Esophagus muscularis mucosa (tissue), 4 donors: ENCODE results near the gene GLB1L3. TPM values are rescaled to one million over a fixed set of nuclear protein-coding genes. Genes with fewer than 3 reads are reported as not detected.

Experiments used
- DNase-seq: peaks from one replicate; pipeline ENCODE4 v3.0.0-alpha.2; 2017; ENCODE audit errors: extremely low spot score
- H3K27ac ChIP-seq, 4 donors: fragments of 200-600 bp; sonication (generic); replicated peaks in 1 of 4; 1 replicate in 3 of 4; 2 replicates in 1 of 4; pipeline ENCODE4 v1.5.1; 2016 to 2019; ENCODE audit warnings: mild to moderate bottlenecking in 1 of 4
- H3K27me3 ChIP-seq, 4 donors: fragments of 200-600 bp; sonication (generic); one replicate each; pipeline versions ENCODE4 v1.5.1 to v1.6.0; 2016 to 2019
- H3K36me3 ChIP-seq, 4 donors: fragments of 200-600 bp; sonication (generic); one replicate each; pipeline ENCODE4 v1.5.1; 2016 to 2019
- H3K4me1 ChIP-seq, 4 donors: fragments of 200-600 bp; sonication (generic); one replicate each; pipeline ENCODE4 v1.5.1; 2016 to 2019
- H3K4me3 ChIP-seq, 4 donors: fragments of 200-600 bp; sonication (generic); 1 replicate in 2 of 4; 2 replicates in 2 of 4; pipeline ENCODE4 v1.5.1; 2016 to 2019; ENCODE audit warnings: mild to moderate bottlenecking in 4 of 4, moderate library complexity in 1 of 4
- H3K9me3 ChIP-seq, 4 donors: fragments of 200-600 bp; sonication (generic); 1 replicate in 3 of 4; 2 replicates in 1 of 4; pipeline ENCODE4 v1.5.1; 2016 to 2019
- CTCF ChIP-seq, 3 experiments: fragments of 200-600 bp in 2 of 3; fragments of 450-650 bp in 1 of 3; sonication (generic) in 2 of 3; IDR thresholded peaks; one replicate each; pipeline ENCODE4 v1.5.1; 2017 to 2019; ENCODE audit warnings: antibody characterized with exemption in 3 of 3, mild to moderate bottlenecking in 2 of 3, moderate library complexity in 1 of 3
- EP300 ChIP-seq: sonication (generic); formaldehyde crosslinking; IDR thresholded peaks from one replicate; pipeline ENCODE4 v1.6.1; 2017; ENCODE audit warnings: antibody characterized with exemption
- POLR2A ChIP-seq: fragments of 450-650 bp; IDR thresholded peaks from one replicate; pipeline ENCODE4 v1.6.1; 2017; ENCODE audit warnings: antibody characterized with exemption, moderate library complexity, mild to moderate bottlenecking, low read depth
- POLR2AphosphoS5 ChIP-seq, 2 donors: sonication (generic); formaldehyde crosslinking; IDR thresholded peaks; one replicate each; pipeline ENCODE4 v1.6.1; 2017; ENCODE audit warnings: antibody characterized with exemption in 2 of 2
- WGBS: methylation state at CpG from one replicate; pipeline ENCODE4 v1.1.5; 2018; 5-methylcytosine and 5-hydroxymethylcytosine counted together
- intact Hi-C: fragments of 100-400 bp; cut with DNase I; formaldehyde crosslinking; loops from one replicate; pipeline ENCODE4 v1.15.1; 2023
- total RNA-seq, 4 donors: library from RNA; depleted of rRNA; stranded (reverse); fragments of >200 nt; gene quantifications; one replicate each; pipeline versions ENCODE4 v1.1.0 to v1.2.1, GENCODE V29; 2016

The GLB1L3 gene, protein sequence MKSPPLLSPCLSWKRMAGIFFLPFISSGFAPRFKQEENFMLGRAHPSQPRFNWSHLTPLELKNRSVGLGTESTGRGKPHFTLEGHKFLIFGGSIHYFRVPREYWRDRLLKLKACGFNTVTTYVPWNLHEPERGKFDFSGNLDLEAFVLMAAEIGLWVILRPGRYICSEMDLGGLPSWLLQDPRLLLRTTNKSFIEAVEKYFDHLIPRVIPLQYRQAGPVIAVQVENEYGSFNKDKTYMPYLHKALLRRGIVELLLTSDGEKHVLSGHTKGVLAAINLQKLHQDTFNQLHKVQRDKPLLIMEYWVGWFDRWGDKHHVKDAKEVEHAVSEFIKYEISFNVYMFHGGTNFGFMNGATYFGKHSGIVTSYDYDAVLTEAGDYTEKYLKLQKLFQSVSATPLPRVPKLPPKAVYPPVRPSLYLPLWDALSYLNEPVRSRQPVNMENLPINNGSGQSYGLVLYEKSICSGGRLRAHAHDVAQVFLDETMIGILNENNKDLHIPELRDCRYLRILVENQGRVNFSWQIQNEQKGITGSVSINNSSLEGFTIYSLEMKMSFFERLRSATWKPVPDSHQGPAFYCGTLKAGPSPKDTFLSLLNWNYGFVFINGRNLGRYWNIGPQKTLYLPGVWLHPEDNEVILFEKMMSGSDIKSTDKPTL
- total RNA-seq: under 1 TPM in 3 of 4 donors, not detected in 1; 0.29 to 0.42 (median 0.32) TPM

DNA sequence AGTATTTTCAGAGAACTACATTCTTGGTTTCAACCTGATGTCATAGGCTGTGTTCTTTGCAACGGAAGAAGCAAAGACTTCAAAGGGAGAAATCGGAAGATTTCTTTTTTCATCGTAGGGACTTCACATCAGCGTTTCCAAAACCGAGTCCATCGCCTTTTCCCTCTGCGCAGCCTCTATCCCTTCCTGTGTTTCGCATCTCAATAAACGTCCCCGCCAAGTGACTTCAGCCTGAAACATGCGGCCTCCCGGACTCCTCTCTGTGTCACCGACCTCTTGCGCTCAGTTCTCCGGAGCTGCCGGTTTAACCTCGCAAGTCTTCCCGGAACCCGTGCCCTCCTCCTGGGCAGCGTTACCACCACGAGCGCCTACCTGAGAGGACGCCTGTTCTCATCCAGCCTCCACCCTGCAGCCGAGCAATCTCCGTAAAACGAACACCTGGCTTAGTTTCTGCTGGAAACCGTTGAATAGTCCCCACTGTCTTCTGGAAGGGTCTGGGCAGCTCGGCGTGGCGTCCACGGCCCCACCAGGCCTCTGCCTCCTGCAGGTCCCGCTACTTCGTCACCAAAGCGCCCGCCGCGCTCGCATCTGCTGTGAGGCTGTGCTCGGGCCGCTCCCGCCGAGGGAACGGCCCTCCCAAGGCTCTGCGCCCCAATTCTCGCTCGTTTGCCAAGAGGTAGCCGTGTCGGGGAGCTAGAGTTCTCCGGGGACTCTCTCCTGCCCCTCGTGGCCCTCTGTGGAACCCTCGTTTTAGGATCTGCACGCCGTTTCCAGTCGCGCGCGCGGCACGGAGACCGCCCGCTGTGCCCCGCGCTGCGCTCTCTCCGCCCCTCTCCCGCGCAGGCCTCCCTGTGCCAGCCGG, at the start of gene GLB1L3:
Gene GLB1L3 (plus strand): TSS at position 846 of the 862 bp plus-strand sequence. CDS start 362 bp downstream, outside the sequence.
- 2% methylated on average over 49 of the region's 68 CpGs for WGBS
- Histone ChIP-seq H3K4me1 (peaks cover 16 to 24% (median 23%) of the 10 kb centered on the region in 4 donors), H3K27ac (no peak within 1 kb of the TSS), H3K36me3 (no peaks in the 10 kb centered on the region), H3K9me3 (peaks cover 0 to 7% (median 0%) of the 10 kb centered on the region in 4 donors), H3K4me3 (peak within 1 kb of the TSS; percentile 36 to 50 (median 45)), H3K27me3 (peaks cover 15 to 97% (median 47%) of the 10 kb centered on the region in 4 donors)
- TF ChIP-seq CTCF (IDR thresholded peaks at IDR 0.05) (peak in 1 of 3 experiments; percentile 29), POLR2AphosphoS5 (IDR thresholded peaks at IDR 0.05) (no peak), POLR2A (no peak)
- intact Hi-C loops: no loop called here
- DNase-seq: no peak

DNA sequence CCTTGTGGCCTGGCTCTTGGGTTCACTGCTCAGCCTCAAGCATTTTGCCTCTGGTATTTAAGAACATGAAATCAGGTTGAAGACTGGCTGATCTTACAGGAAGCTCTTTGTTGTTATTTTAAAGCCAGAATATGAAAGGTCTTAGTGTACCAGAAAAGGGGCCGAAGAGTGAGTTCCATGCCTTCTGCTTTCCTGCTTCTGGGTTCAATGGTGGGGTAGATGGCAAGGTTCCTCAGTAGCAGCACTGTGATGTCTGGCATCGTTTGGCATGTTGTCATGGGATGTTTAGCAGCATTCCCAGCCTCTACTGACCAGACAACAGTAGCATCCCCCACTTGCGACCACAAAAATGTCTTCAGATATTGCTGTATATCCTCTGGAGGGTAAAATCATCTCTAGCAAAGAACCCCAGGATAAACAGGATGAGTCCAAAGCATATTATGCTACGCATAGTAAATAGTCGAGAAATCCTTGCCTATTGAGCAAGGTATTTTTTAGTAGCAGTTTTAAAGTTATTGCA, 49.3 kb upstream of the GLB1L3 start:
- Histone ChIP-seq H3K4me1 (peaks cover 37 to 75% (median 60%) of the 10 kb centered on the region in 4 donors), H3K9me3 (no peaks in the 10 kb centered on the region), H3K27ac (no peak overlapping the region), H3K27me3 (no peaks in the 10 kb centered on the region), H3K36me3 (no peaks in the 10 kb centered on the region), H3K4me3 (no peak overlapping the region)
- no peak for DNase-seq
- WGBS: 85% methylated on average over 5 of the region's 5 CpGs
- intact Hi-C loops: loop anchor here (10.0 kb wide), 1 partner anchor 108 kb away; the partner anchor contains the start of gene GLB1L2
- no peak for TF ChIP-seq POLR2A
- TF ChIP-seq POLR2AphosphoS5 (IDR thresholded peaks at IDR 0.05): no peak
- TF ChIP-seq EP300: no peak
- no peak for TF ChIP-seq CTCF (IDR thresholded peaks at IDR 0.05)

GRCh38 chr11:134228625-134229024, 47.6 kb upstream of the GLB1L3 start:
- no peak for DNase-seq
- Histone ChIP-seq H3K27ac (no peak overlapping the region), H3K9me3 (no peaks in the 10 kb centered on the region), H3K4me3 (no peak overlapping the region), H3K27me3 (no peaks in the 10 kb centered on the region), H3K4me1 (peaks cover 29 to 67% (median 57%) of the 10 kb centered on the region in 4 donors), H3K36me3 (no peaks in the 10 kb centered on the region)
- TF ChIP-seq CTCF (IDR thresholded peaks at IDR 0.05) (no peak), POLR2AphosphoS5 (IDR thresholded peaks at IDR 0.05) (no peak), POLR2A (no peak), EP300 (no peak)
- intact Hi-C loops: loop anchor here (10.0 kb wide), 1 partner anchor 106 kb away; the partner anchor contains the start of gene GLB1L2
- 97% methylated on average over 6 of the region's 6 CpGs for WGBS

DNA sequence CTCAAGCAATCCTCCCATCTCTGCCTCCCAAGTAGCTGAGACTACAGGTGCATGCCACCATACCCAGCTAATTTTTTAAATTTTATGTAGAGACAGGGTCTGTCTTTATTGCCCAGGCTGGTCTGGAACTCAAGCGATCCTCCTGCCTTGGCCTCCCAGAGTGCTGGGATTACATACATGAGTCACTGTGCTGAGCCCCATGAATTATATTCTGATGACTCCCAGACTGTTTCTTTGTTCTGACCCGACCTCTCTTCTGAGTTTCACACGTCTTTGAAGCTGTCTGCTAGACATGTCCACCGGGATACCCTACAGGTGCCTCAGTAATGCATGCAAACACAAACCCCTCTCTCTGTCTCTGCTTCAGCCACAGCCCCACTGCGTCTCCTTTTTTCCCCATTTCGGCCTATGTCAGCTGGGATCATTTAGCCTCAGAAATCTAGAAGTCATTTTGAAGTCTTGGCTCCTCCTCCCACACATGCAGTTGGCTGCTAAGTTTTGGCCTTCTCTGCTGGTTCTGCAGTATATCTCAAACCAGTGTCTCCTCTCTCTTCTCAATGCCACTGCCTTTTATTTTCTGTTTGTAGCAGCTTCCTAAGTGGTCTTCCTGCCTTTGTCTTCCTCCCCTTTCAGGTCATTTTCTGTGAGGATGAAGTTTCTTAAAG, 46.9 kb upstream of the GLB1L3 start:
- Histone ChIP-seq H3K4me3 (no peak overlapping the region), H3K4me1 (peaks cover 29 to 66% (median 57%) of the 10 kb centered on the region in 4 donors), H3K27ac (no peak overlapping the region), H3K27me3 (no peaks in the 10 kb centered on the region), H3K36me3 (no peaks in the 10 kb centered on the region), H3K9me3 (no peaks in the 10 kb centered on the region)
- DNase-seq: no peak
- WGBS: 71% methylated on average over 6 of the region's 6 CpGs
- intact Hi-C loops: loop anchor here (10.0 kb wide), 1 partner anchor 106 kb away; the partner anchor contains the start of gene GLB1L2
- TF ChIP-seq POLR2AphosphoS5 (IDR thresholded peaks at IDR 0.05): no peak
- no peak for TF ChIP-seq POLR2A
- TF ChIP-seq CTCF (IDR thresholded peaks at IDR 0.05): no peak
- TF ChIP-seq EP300: no peak
